Stomach smooth muscle (tissue), 2 donors: Measurements from ENCODE around the gene COX5B.
"Not testable (repeated sequence)": the region's sequence is repeated elsewhere in the genome, so short reads cannot be mapped to it uniquely, and the experiment has no call there.

Source experiments
- H3K27ac ChIP-seq: one replicate; pipeline ENCODE4 v1.7.0; 2013; ENCODE audit warnings: mild to moderate bottlenecking, low read length, inconsistent platforms
- H3K27me3 ChIP-seq, 2 donors: one replicate each; pipeline ENCODE4 v1.7.0; 2013; ENCODE audit warnings: low read length in 2 of 2; ENCODE audit not compliant: insufficient read depth in 2 of 2, control insufficient read depth in 1 of 2
- H3K36me3 ChIP-seq, 2 donors: one replicate each; pipeline ENCODE4 v1.7.0; 2013; ENCODE audit warnings: low read length in 2 of 2; ENCODE audit not compliant: control insufficient read depth in 2 of 2, insufficient read depth in 2 of 2
- H3K4me1 ChIP-seq: one replicate; pipeline ENCODE4 v1.7.0; 2013; ENCODE audit warnings: low read length; ENCODE audit not compliant: control insufficient read depth, insufficient read depth
- H3K4me3 ChIP-seq, 2 donors: one replicate each; pipeline ENCODE4 v1.7.0; 2013; ENCODE audit warnings: low read length in 2 of 2
- H3K9ac ChIP-seq, 2 donors: one replicate each; pipeline ENCODE4 v1.7.0; 2013; ENCODE audit warnings: low read length in 2 of 2, mild to moderate bottlenecking in 1 of 2
- H3K9me3 ChIP-seq, 2 donors: one replicate each; pipeline ENCODE4 v1.7.0; 2013; ENCODE audit warnings: low read length in 2 of 2; ENCODE audit not compliant: control insufficient read depth in 2 of 2
- donor health status: healthy.
- donor health status: Pancreatic carcinoma.

COX5B gene

GRCh38 chr2:97645695-97646629, at the start of gene COX5B:
Gene COX5B, plus strand, starts transcription at chr2:97646062. Its CDS starts 25 bp downstream, at chr2:97646087.
- Histone ChIP-seq H3K36me3 (peaks cover 25 to 26% of the 10 kb centered on the region in 2 donors), H3K4me1 (peaks cover 15% of the 10 kb centered on the region), H3K9ac (peak within 1 kb of the TSS; percentile 89 to 96), H3K4me3 (peak within 1 kb of the TSS; percentile 95 to 97), H3K9me3 (no peaks in the 10 kb centered on the region), H3K27ac (peak within 1 kb of the TSS; percentile 96), H3K27me3 (no peaks in the 10 kb centered on the region)

GRCh38 chr2:97596180-97596579, 49.7 kb upstream of the COX5B start:
- not testable (repeated sequence) for H3K36me3 ChIP-seq, H3K27ac ChIP-seq, H3K4me3 ChIP-seq, H3K4me1 ChIP-seq, H3K9me3 ChIP-seq, H3K27me3 ChIP-seq, H3K9ac ChIP-seq

- not testable (repeated sequence) for H3K4me1 ChIP-seq, H3K27ac ChIP-seq, H3K36me3 ChIP-seq, H3K27me3 ChIP-seq, H3K9me3 ChIP-seq, H3K4me3 ChIP-seq, H3K9ac ChIP-seq
These were observed 44.3 kb upstream of the COX5B start for GRCh38 chr2:97601537-97601936.

- not testable (repeated sequence) for H3K4me1 ChIP-seq, H3K36me3 ChIP-seq, H3K27ac ChIP-seq, H3K9ac ChIP-seq, H3K4me3 ChIP-seq, H3K27me3 ChIP-seq, H3K9me3 ChIP-seq
These were observed 40.8 kb upstream of the COX5B start for GRCh38 chr2:97605109-97605508.

- H3K4me1 ChIP-seq, H3K36me3 ChIP-seq, H3K9me3 ChIP-seq, H3K9ac ChIP-seq, H3K27ac ChIP-seq, H3K4me3 ChIP-seq, H3K27me3 ChIP-seq: not testable (repeated sequence)
These were observed 40.1 kb upstream of the COX5B start for GRCh38 chr2:97605524-97606339.

GRCh38 chr2:97608745-97609144, 37.1 kb upstream of the COX5B start:
- H3K9ac ChIP-seq, H3K9me3 ChIP-seq, H3K27ac ChIP-seq, H3K27me3 ChIP-seq, H3K36me3 ChIP-seq, H3K4me3 ChIP-seq, H3K4me1 ChIP-seq: not testable (repeated sequence)

GRCh38 chr2:97611895-97612294, 34.0 kb upstream of the COX5B start:
- H3K27me3 ChIP-seq, H3K27ac ChIP-seq, H3K9ac ChIP-seq, H3K4me3 ChIP-seq, H3K36me3 ChIP-seq, H3K9me3 ChIP-seq, H3K4me1 ChIP-seq: not testable (repeated sequence)

- not testable (repeated sequence) for H3K27ac ChIP-seq, H3K9me3 ChIP-seq, H3K4me3 ChIP-seq, H3K4me1 ChIP-seq, H3K9ac ChIP-seq, H3K36me3 ChIP-seq, H3K27me3 ChIP-seq
These were observed 30.1 kb upstream of the COX5B start for GRCh38 chr2:97615746-97616145.

GRCh38 chr2:97617911-97618310, 28.0 kb upstream of the COX5B start:
- no peaks in the 10 kb centered on the region for H3K36me3 ChIP-seq

GRCh38 chr2:97618939-97619827, 26.7 kb upstream of the COX5B start:
- not testable (repeated sequence) for H3K9me3 ChIP-seq, H3K27me3 ChIP-seq, H3K9ac ChIP-seq, H3K4me3 ChIP-seq, H3K27ac ChIP-seq, H3K4me1 ChIP-seq, H3K36me3 ChIP-seq

More at GRCh38 chr2:97617911-97618310, 28.0 kb upstream of the COX5B start:
- no peaks in the 10 kb centered on the region for H3K9me3 ChIP-seq
- H3K4me1 ChIP-seq, result no peaks in the 10 kb centered on the region
- H3K4me3 ChIP-seq, result no peak overlapping the region
- no peak overlapping the region for H3K9ac ChIP-seq
- H3K27me3 ChIP-seq, result no peaks in the 10 kb centered on the region
- H3K27ac ChIP-seq, result no peak overlapping the region
